BLaER1 treated with 17β-estradiol and CSF1 and Interleukin-3, amounts not matched to agents 10 nM and 100 nM (cell line): ENCODE results near the gene ZNF618.

ENCODE experiments used
- H3K27ac ChIP-seq, 11 experiments: shearing (Covaris generic); formaldehyde crosslinking; 2 replicates each; pipeline ENCODE4 v1.8.1; 2022
- H3K27me3 ChIP-seq, 11 experiments: shearing (Covaris generic); formaldehyde crosslinking; 2 replicates each; pipeline ENCODE4 v1.8.1; 2022
- H3K36me3 ChIP-seq, 11 experiments: shearing (Covaris generic); formaldehyde crosslinking; 2 replicates each; pipeline ENCODE4 v1.8.1; 2022
- H3K4me1 ChIP-seq, 10 experiments: shearing (Covaris generic); formaldehyde crosslinking; 2 replicates each; pipeline ENCODE4 v1.8.1; 2022
- H3K4me2 ChIP-seq, 11 experiments: shearing (Covaris generic); formaldehyde crosslinking; 2 replicates each; pipeline ENCODE4 v1.8.1; 2022
- H3K4me3 ChIP-seq, 10 experiments: shearing (Covaris generic); formaldehyde crosslinking; 2 replicates each; pipeline ENCODE4 v1.8.1; 2022
- H3K9ac ChIP-seq, 11 experiments: shearing (Covaris generic); formaldehyde crosslinking; 2 replicates each; pipeline ENCODE4 v1.8.1; 2022
- H3K9me3 ChIP-seq, 11 experiments: shearing (Covaris generic); formaldehyde crosslinking; replicated peaks in 1 of 11; 2 replicates each; pipeline ENCODE4 v1.8.1; 2022
- H4K20me1 ChIP-seq, 11 experiments: shearing (Covaris generic); formaldehyde crosslinking; 2 replicates each; pipeline ENCODE4 v1.8.1; 2022
- Cebpa-rat ChIP-seq, 11 experiments: shearing (Covaris generic); IDR thresholded peaks; 2 replicates each; pipeline ENCODE4 v1.8.1; 2022

ZNF618 gene

DNA sequence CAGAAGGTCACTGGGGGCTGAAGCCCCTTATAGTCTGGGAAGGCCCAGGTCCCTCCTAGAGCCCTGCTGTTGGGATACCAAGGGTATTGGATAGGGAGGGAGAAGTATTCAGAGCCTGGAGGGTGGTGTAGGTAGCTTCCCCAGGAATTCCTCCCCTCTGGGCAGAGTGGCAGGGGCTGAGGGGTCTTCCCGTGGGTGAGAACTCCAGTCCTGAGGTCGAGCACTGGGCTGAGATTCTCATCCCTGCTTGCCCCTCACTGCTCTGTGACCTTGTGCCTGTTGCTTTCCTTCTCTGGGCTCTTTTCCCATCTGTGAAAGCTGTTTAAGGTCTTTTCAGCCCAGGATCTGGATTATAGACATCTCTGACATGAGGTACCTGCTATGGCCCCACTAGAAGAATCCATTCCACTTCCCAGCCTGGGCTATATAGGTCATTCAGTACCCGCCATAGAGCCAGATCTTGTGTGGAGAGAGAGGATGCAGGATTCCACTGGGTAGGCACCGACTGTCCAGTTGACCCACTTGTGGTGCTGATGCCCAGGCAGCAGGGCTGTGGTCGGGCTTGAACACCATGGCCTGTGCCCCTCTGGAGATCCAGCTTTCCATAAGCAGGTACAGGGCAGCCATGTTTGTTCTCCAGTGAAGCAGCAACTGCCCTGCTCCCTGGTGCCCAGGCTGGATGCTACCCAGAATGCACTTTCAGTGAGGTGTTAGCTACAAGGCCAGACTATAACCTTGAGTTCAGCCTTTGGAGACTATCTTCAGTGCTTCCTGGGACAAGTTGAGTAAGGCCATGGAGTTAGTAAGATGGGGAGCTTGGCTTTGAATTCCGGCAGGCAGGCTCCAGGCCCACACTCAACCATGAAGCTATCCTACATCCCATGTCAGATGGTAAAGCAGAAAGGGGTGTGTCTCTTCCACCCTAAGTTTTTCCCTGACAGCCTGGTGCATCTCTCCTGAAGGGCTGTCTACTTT, 141.9 kb downstream of the ZNF618 start:
- no peaks in the 10 kb centered on the region for H4K20me1 ChIP-seq
- H3K9ac ChIP-seq, result no peak overlapping the region
- H3K4me2 ChIP-seq, result no peak overlapping the region
- no peaks in the 10 kb centered on the region for H3K27me3 ChIP-seq
- TF ChIP-seq Cebpa-rat (IDR thresholded peaks at IDR 0.05), result no peak
- no peak overlapping the region for H3K4me3 ChIP-seq
- H3K36me3 ChIP-seq, result peaks cover 39 to 99% (median 86%) of the 10 kb centered on the region in 11 experiments
- peaks cover 0 to 10% (median 0%) of the 10 kb centered on the region in 10 experiments; a peak in 5 of 20 replicates for H3K4me1 ChIP-seq
- peaks cover 11 to 53% (median 41%) of the 10 kb centered on the region in 11 experiments for H3K9me3 ChIP-seq
- no peak overlapping the region for H3K27ac ChIP-seq

DNA sequence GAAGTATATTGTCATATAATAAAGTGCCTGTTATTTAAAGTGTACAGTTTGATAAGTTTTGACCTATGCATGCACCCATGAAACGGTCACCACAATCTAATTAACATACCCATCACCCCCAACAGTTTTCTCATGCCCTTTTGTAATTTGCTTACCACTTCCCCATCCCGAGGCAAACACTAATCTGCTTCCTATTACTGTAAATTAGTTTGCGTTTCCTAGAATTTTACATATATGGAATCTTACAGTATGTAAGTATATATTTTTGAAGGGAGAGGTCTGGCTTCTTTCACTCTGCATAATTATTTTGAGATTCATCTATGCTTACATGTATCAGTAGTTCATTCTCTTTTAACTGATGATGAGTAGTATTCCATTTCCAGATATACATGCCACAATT, 145.5 kb downstream of the ZNF618 start:
- Histone ChIP-seq H3K27ac (no peak overlapping the region), H4K20me1 (no peaks in the 10 kb centered on the region), H3K27me3 (no peaks in the 10 kb centered on the region), H3K4me2 (0 out of 22 replicates have a peak overlapping the region, but pooled peaks of 1 of the 11 experiments have one; percentile 29), H3K9me3 (peaks cover 34 to 72% (median 62%) of the 10 kb centered on the region in 11 experiments), H3K9ac (no peak overlapping the region), H3K36me3 (peaks cover 42 to 100% (median 91%) of the 10 kb centered on the region in 11 experiments), H3K4me3 (no peak overlapping the region), H3K4me1 (peaks cover 8 to 15% (median 9%) of the 10 kb centered on the region in 10 experiments)
- no peak for TF ChIP-seq Cebpa-rat (IDR thresholded peaks at IDR 0.05)

DNA sequence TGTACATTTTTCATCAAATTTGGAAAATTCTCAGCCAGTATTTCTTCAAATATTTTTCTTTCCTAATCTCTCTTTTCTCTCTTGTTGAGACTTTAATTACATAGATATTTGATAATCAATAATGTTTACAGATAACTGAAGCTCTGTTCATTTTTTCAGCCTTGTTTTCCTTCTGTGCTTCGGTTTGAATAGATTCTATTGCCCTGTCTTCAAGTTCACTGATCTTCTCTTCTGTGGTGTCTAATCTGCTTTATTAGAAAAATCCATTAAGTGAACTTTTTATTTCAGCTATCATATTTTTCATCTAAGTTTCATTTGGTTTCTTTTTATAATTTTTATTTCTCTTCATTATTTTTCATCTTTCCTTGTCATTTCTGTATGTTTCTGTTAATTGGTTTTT, 147.9 kb downstream of the ZNF618 start:
- Histone ChIP-seq H3K4me2 (no peak overlapping the region), H3K27ac (no peak overlapping the region), H3K9me3 (peaks cover 34 to 68% (median 57%) of the 10 kb centered on the region in 11 experiments), H3K27me3 (no peaks in the 10 kb centered on the region), H3K9ac (no peak overlapping the region), H3K4me3 (no peak overlapping the region), H4K20me1 (no peaks in the 10 kb centered on the region), H3K36me3 (peaks cover 22 to 95% (median 81%) of the 10 kb centered on the region in 11 experiments), H3K4me1 (peaks cover 27 to 34% (median 31%) of the 10 kb centered on the region in 10 experiments)
- TF ChIP-seq Cebpa-rat (IDR thresholded peaks at IDR 0.05), result no peak

DNA sequence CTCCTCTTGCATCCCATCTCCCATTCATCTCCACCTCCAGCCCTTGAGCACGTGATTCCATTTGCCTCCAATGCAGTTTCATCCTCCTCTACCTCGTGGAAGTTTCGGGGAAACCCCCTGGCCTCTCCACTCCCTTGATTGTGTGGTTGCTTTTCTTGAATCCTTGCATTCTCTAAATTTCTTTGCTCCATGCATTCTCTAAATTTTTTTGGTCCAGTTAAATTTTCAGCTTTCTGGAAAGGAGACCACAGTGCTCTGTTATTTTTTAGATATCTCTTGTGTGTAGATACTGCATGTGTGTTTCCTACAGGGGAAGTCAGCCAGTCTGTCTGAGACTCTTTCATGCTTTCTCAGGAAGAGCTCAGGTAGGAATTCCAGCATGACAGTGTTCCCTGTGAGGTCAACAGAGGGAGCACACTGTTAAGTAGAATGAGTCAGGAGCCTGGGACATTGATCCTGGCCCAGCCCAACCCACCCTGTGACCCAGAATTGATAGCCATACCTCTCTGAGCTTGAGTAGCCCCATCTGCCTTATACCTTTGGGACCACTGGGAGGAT, 149.2 kb downstream of the ZNF618 start:
- H3K36me3 ChIP-seq, result peaks cover 32 to 95% (median 83%) of the 10 kb centered on the region in 11 experiments
- peaks cover 27 to 47% (median 43%) of the 10 kb centered on the region in 10 experiments for H3K4me1 ChIP-seq
- H3K4me2 ChIP-seq, result no peak overlapping the region
- no peak overlapping the region for H3K4me3 ChIP-seq
- no peak for TF ChIP-seq Cebpa-rat (IDR thresholded peaks at IDR 0.05)
- H4K20me1 ChIP-seq, result no peaks in the 10 kb centered on the region
- peaks cover 34 to 55% (median 46%) of the 10 kb centered on the region in 11 experiments for H3K9me3 ChIP-seq
- no peaks in the 10 kb centered on the region for H3K27me3 ChIP-seq
- no peak overlapping the region for H3K9ac ChIP-seq
- H3K27ac ChIP-seq, result no peak overlapping the region

DNA sequence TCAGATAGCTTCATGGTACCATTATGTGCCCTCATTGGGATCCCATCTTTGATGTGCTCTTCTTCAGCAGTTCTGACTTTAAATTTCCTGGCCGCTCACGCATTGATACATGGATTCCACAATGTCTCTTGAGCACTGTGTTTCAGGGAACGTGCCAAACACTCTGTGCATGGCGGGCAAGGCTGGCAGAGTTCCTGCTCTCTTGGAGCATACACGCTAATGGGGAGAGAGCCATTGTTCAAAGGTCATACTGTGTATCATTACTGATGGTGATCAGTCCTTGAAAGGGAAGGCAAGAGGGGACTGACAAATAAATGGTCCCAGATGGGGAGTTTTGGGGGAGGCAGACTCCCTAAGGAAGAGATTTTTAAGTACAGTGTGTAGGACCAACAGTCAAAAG, 149.7 kb downstream of the ZNF618 start:
- Histone ChIP-seq H3K4me1 (peaks cover 27 to 51% (median 44%) of the 10 kb centered on the region in 10 experiments), H3K9me3 (peaks cover 34 to 50% (median 44%) of the 10 kb centered on the region in 11 experiments), H3K27ac (peak overlapping the region in 2 of 11 experiments; percentile 66 to 71; a peak in 3 of 22 replicates), H3K9ac (no peak overlapping the region), H4K20me1 (no peaks in the 10 kb centered on the region), H3K27me3 (no peaks in the 10 kb centered on the region), H3K4me2 (peak overlapping the region in 7 of 11 experiments; percentile 39 to 81 (median 63); a peak in 9 of 22 replicates), H3K4me3 (no peak overlapping the region), H3K36me3 (peaks cover 32 to 95% (median 86%) of the 10 kb centered on the region in 11 experiments)
- no peak for TF ChIP-seq Cebpa-rat (IDR thresholded peaks at IDR 0.05)

DNA sequence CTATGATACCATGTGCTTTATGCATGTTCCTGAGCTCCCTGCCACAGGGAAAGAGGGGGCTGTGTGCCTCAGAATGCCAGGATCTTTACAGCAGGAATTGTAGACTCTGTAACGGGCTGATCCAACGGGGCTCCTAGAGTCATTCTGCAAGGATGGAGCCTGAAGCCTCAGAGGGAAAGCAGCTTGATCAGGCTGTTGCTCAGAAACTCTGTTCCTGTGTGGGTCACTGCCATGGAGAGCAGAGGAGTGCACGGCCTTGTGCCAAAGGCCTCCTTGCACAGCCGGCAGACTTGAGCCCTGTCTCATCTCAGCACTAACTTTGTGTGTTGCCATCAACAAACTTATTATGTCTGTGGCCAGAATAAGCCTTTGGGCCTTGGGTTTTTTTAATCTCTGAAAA, 150.2 kb downstream of the ZNF618 start:
- Histone ChIP-seq H3K27ac (peak overlapping the region in 6 of 11 experiments; percentile 15 to 71 (median 64); a peak in 10 of 22 replicates), H3K9ac (peak overlapping the region in 2 of 11 experiments; percentile 34 to 51; a peak in 1 of 22 replicates), H3K4me1 (peaks cover 24 to 56% (median 44%) of the 10 kb centered on the region in 10 experiments), H3K36me3 (peaks cover 32 to 95% (median 85%) of the 10 kb centered on the region in 11 experiments), H3K27me3 (no peaks in the 10 kb centered on the region), H3K4me3 (no peak overlapping the region), H3K4me2 (peak overlapping the region; percentile 38 to 86 (median 63); a peak in 21 of 22 replicates), H3K9me3 (peaks cover 34 to 44% (median 40%) of the 10 kb centered on the region in 11 experiments), H4K20me1 (no peaks in the 10 kb centered on the region)
- no peak for TF ChIP-seq Cebpa-rat (IDR thresholded peaks at IDR 0.05)

DNA sequence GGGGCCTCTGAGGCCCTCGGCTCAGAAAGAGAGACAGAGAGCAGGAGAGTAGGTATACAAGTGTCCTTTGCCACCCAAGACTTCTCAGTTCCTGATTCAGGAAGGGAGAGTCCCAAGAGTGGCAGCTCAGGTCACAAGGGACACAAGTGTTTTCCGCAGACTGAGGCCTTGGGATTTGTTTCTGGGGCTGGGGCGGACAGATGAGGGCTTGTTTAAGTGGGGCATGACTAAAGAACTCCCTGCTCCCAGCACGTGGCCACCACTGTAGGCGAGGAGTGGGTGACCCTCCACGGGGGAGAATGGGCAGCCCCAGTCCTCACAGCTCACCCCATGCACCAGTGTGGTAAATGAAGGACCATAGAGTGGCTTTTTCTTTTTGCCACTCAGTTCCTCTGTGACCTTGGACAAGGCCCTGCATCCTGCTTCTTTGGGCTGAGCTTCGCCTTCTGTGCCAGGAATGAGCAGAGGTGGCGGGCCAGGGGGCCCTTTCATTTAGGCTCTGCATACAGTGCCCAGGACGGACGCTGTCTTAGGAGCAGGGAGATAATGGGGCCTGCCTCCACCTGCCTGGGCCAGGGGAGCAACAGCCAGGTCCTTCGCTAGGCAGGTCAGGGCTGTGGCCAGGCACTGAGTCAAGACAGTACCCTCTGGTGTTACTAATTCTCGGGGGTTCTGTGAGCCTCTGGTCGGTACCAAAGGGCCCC, 151.2 kb downstream of the ZNF618 start:
- Histone ChIP-seq H3K27me3 (no peaks in the 10 kb centered on the region), H3K4me3 (no peak overlapping the region), H3K4me1 (peaks cover 18 to 66% (median 53%) of the 10 kb centered on the region in 10 experiments), H3K27ac (peak overlapping the region in 8 of 11 experiments; percentile 4 to 71 (median 48); a peak in 15 of 22 replicates), H3K9ac (peak overlapping the region in 5 of 11 experiments; percentile 34 to 51 (median 44); a peak in 8 of 22 replicates), H3K4me2 (peak overlapping the region; percentile 38 to 86 (median 63)), H3K36me3 (peaks cover 29 to 95% (median 84%) of the 10 kb centered on the region in 11 experiments), H3K9me3 (peaks cover 29 to 34% (median 30%) of the 10 kb centered on the region in 11 experiments), H4K20me1 (no peaks in the 10 kb centered on the region)
- TF ChIP-seq Cebpa-rat (IDR thresholded peaks at IDR 0.05), result no peak

DNA sequence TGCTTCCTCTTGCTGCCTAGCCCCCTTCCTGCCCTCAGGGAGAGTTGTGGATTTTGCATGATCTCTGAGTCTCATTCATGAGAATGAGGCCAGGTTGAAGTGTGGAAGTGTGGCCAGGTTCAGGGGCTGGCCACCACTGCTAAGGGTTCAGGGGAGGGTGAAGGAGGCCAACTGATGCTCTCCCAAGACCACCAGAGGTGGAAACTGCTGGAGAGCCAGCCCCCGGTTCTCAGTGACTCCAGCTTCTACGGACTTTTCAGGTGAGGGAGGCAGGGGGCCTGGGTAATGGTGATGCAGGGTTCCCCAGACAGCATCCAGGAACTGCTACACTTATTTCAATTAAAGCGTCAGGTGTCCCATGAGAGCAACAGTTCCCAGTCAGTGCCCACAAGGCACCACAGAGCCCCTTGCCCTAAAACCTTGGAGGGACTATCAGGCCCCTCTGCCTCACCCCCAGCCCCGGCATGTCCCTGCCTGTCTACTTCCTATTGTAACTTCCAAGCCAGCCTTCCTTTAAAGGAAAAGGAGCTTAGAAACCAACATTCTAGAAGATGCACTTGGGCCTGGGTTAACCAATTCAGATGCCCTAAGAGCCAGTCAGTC, 151.9 kb downstream of the ZNF618 start:
- Histone ChIP-seq H3K36me3 (peaks cover 28 to 95% (median 85%) of the 10 kb centered on the region in 11 experiments), H3K9ac (peak overlapping the region in 3 of 11 experiments; percentile 34 to 46 (median 44); a peak in 3 of 22 replicates), H3K9me3 (peaks cover 22 to 28% (median 24%) of the 10 kb centered on the region in 11 experiments), H3K4me3 (no peak overlapping the region), H3K4me2 (peak overlapping the region; percentile 38 to 86 (median 63); a peak in 18 of 22 replicates), H4K20me1 (no peaks in the 10 kb centered on the region), H3K4me1 (peaks cover 18 to 72% (median 57%) of the 10 kb centered on the region in 10 experiments), H3K27me3 (no peaks in the 10 kb centered on the region), H3K27ac (peak overlapping the region in 7 of 11 experiments; percentile 15 to 71 (median 61); a peak in 11 of 22 replicates)
- TF ChIP-seq Cebpa-rat (IDR thresholded peaks at IDR 0.05), result no peak
